Cardiac muscle cell (in vitro differentiated cells and primary cell): ENCODE results near the gene NIM1K. TPM values are rescaled to one million over a fixed set of nuclear protein-coding genes. Genes with fewer than 3 reads are reported as not detected.

Experiments used
- DNase-seq, 2 donors: peaks; one replicate each; pipeline versions ENCODE4 v3.0.0 to v3.0.0-alpha.2; 2010 to 2017; ENCODE audit warnings: low read depth in 1 of 2, low spot score in 1 of 2
- H3K27ac ChIP-seq: fragments of 200-600 bp; sonication (generic); 2 replicates; pipeline ENCODE4 v1.5.1; 2016
- H3K27me3 ChIP-seq: fragments of 200-600 bp; sonication (generic); 2 replicates; pipeline ENCODE4 v1.6.0; 2016; ENCODE audit warnings: control low read depth
- H3K36me3 ChIP-seq: fragments of 200-600 bp; sonication (generic); 2 replicates; pipeline ENCODE4 v1.5.1; 2016; ENCODE audit warnings: control low read depth
- H3K4me1 ChIP-seq: fragments of 200-600 bp; sonication (generic); 2 replicates; pipeline ENCODE4 v1.8.1; 2017; ENCODE audit warnings: low read depth, mild to moderate bottlenecking, mixed run types
- H3K4me3 ChIP-seq: fragments of 200-600 bp; sonication (generic); 2 replicates; pipeline ENCODE4 v1.5.1; 2016; ENCODE audit warnings: mild to moderate bottlenecking
- H3K9me3 ChIP-seq: fragments of 200-600 bp; sonication (generic); 2 replicates; pipeline ENCODE4 v1.5.1; 2017; ENCODE audit warnings: low read depth, mild to moderate bottlenecking, control low read depth
- polyA plus RNA-seq: library from polyadenylated mRNA; unstranded; fragments of >200 nt; fragmentation: Nextera tagmentation; extraction: Ambion mirVana; gene quantifications from 2 replicates; pipeline ENCODE4 v1.2.1, GENCODE V29; 2016
- total RNA-seq: library from RNA; depleted of rRNA; stranded (reverse); fragments of >200 nt; gene quantifications from 2 replicates; pipeline ENCODE4 v1.2.3, GENCODE V29; 2016
- TF ChIP-seq, protein P1 (sequence below): IDR thresholded peaks from 2 replicates; pipeline ENCODE4 v1.5.1; 2012; ENCODE audit warnings: low read depth, mild to moderate bottlenecking, low read length

The NIM1K gene
- total and polyA plus RNA-seq, 2 experiments from 2014 or later = 0.27 to 0.98 TPM

DNA sequence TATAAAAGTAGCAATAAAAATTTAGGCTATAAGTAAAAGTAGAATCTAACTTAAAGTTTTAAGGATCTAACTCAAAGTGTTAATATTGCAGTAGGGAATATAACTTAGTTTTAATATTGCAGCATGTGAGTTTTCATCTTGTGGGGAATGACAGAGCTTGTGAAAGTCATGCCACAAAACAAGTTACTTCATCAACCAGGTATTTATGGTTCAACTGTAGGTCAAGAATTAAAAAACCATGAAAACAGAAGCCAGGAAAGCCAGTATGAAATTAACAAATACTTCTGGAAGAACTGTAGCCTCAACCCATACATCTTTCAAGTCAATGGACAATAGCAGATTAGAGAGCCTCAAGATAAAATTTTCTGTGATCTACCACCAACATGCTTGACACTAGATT lies 102.2 kb downstream of the NIM1K start:
- Histone ChIP-seq H3K4me1 (peaks cover 19% of the 10 kb centered on the region), H3K36me3 (peaks cover 82% of the 10 kb centered on the region), H3K27ac (no peak overlapping the region), H3K4me3 (no peak overlapping the region), H3K27me3 (no peaks in the 10 kb centered on the region), H3K9me3 (no peaks in the 10 kb centered on the region)
- TF ChIP-seq, protein P1, sequence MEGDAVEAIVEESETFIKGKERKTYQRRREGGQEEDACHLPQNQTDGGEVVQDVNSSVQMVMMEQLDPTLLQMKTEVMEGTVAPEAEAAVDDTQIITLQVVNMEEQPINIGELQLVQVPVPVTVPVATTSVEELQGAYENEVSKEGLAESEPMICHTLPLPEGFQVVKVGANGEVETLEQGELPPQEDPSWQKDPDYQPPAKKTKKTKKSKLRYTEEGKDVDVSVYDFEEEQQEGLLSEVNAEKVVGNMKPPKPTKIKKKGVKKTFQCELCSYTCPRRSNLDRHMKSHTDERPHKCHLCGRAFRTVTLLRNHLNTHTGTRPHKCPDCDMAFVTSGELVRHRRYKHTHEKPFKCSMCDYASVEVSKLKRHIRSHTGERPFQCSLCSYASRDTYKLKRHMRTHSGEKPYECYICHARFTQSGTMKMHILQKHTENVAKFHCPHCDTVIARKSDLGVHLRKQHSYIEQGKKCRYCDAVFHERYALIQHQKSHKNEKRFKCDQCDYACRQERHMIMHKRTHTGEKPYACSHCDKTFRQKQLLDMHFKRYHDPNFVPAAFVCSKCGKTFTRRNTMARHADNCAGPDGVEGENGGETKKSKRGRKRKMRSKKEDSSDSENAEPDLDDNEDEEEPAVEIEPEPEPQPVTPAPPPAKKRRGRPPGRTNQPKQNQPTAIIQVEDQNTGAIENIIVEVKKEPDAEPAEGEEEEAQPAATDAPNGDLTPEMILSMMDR = no peak
- DNase-seq = peak in 1 of 2 donors; percentile 52

DNA sequence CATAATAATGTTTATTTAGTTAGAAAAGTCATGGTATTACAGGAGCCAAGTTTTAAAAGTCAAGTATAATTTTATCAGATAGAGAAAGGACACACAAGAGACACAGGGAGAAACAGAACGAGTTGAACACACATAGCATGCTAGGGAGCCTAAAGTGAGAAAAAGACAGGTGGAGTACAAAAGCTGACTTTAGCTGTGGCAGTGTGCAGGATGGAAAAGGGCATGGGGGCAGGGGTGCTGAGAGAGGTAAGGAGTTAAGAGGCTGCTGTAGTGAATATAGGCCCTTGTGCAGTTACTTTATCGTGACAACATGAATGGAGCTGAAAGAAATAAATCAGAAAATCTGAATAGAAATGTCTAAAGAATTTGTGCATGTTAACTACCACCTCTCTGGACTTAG lies 103.2 kb downstream of the NIM1K start:
- TF ChIP-seq, protein P1 = no peak
- no peak for DNase-seq
- Histone ChIP-seq H3K9me3 (no peaks in the 10 kb centered on the region), H3K27me3 (no peaks in the 10 kb centered on the region), H3K36me3 (peaks cover 73% of the 10 kb centered on the region), H3K4me1 (peaks cover 16% of the 10 kb centered on the region), H3K27ac (peak overlapping the region; percentile 9), H3K4me3 (no peak overlapping the region)

DNA sequence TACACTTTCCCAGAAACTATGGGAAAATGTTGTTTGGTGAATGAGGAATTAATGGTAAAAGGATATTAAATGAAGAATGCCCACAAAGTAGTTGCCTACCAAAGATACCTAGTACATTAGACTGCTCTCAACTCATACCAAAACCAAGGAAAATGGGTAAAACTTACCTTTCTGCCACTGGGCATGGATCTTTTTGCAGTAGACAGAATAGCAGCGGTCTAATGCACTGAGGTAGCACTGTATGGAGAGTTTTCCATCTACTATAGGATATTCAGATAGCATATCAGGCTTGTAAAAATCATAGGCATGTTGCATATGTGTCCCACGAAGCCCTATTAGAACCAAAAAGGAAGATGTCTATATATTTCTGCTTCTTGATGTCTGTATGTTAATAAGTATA lies 104.8 kb downstream of the NIM1K start:
- Histone ChIP-seq H3K27me3 (no peaks in the 10 kb centered on the region), H3K27ac (peak overlapping the region; percentile 16), H3K4me1 (peaks cover 24% of the 10 kb centered on the region), H3K4me3 (no peak overlapping the region), H3K36me3 (peaks cover 66% of the 10 kb centered on the region), H3K9me3 (no peaks in the 10 kb centered on the region)
- no peak for DNase-seq
- TF ChIP-seq, protein P1 = no peak

DNA sequence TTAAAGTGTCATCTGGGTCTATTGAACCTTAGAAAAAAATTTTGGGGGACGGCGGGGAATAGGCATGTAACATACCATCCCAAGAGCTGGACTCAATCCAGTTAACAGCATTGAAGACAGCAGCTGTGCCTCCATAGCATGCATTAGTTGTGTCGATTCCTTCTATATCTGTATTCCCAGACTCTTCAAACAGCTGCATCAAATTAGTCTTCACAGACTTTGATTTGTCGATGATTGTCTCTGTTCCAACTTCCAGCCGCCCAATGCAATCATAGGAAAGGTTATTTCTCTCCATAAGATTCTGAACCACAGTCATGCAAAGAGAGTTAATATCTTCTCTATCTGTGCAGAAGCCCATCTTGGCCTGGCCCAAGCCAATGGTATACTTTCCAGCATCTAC lies 106.4 kb downstream of the NIM1K start:
- TF ChIP-seq, protein P1 = no peak
- Histone ChIP-seq H3K27ac (no peak overlapping the region), H3K4me1 (peaks cover 40% of the 10 kb centered on the region), H3K36me3 (peaks cover 52% of the 10 kb centered on the region), H3K27me3 (no peaks in the 10 kb centered on the region), H3K9me3 (no peaks in the 10 kb centered on the region), H3K4me3 (no peak overlapping the region)
- DNase-seq = no peak

DNA sequence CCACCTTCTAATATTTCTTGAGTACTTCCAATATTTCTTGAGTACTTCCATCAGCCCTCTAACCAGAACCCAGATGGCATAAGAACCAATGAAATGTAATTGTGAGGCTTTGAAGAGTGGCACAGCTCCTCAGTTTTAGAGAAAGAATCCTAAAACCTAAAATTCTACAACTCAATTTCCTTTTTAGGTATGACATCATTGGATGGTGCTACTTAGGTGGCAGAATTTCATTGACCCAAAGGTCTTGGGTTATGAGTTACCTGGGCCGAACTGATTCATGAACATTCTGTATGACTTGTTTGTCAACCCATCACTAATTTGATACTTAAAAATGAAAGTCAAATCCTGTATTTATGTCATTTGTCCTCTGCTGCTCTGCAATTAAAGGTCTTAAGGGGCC lies 108.1 kb downstream of the NIM1K start:
- Histone ChIP-seq H3K27me3 (no peaks in the 10 kb centered on the region), H3K9me3 (no peaks in the 10 kb centered on the region), H3K27ac (no peak overlapping the region), H3K4me1 (peaks cover 52% of the 10 kb centered on the region), H3K4me3 (no peak overlapping the region), H3K36me3 (peaks cover 37% of the 10 kb centered on the region)
- TF ChIP-seq, protein P1 = no peak
- no peak for DNase-seq

DNA sequence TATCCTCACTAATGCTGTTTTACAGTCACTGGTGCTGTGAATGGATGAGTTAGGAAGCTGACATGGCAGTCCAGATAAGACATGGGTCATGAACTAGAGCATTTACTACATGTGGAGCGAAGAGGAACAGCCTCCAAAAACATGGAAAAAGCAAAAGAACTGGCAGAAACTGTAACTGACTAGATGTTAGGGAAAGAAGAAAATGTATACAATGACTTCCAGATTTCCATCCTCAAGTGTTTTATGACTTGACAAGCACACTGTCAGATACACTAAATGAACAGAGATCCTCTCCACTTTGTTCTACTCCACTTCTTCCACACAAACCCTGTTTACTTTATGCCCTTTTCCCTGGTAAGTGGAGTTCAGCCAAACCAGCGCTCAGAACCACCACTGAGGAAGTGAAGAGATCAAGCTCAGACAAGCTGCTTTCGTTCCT lies 109.6 kb downstream of the NIM1K start:
- Histone ChIP-seq H3K4me3 (no peak overlapping the region), H3K4me1 (peaks cover 47% of the 10 kb centered on the region), H3K9me3 (no peaks in the 10 kb centered on the region), H3K27ac (peak overlapping the region; percentile 10), H3K27me3 (no peaks in the 10 kb centered on the region), H3K36me3 (peaks cover 21% of the 10 kb centered on the region)
- TF ChIP-seq, protein P1 = no peak
- peak in 1 of 2 donors; percentile 21 for DNase-seq
